NCI-H2196 treated with DMSO at 0.1 percent for 48 hours (cell line): ENCODE measurements around the gene GHRHR.

Experiments used
- DNase-seq: peaks from one replicate; lab custom pipeline; 2025; ENCODE audit not compliant: unreplicated experiment; lab: John Stamatoyannopoulos, UW

GHRHR gene

DNA sequence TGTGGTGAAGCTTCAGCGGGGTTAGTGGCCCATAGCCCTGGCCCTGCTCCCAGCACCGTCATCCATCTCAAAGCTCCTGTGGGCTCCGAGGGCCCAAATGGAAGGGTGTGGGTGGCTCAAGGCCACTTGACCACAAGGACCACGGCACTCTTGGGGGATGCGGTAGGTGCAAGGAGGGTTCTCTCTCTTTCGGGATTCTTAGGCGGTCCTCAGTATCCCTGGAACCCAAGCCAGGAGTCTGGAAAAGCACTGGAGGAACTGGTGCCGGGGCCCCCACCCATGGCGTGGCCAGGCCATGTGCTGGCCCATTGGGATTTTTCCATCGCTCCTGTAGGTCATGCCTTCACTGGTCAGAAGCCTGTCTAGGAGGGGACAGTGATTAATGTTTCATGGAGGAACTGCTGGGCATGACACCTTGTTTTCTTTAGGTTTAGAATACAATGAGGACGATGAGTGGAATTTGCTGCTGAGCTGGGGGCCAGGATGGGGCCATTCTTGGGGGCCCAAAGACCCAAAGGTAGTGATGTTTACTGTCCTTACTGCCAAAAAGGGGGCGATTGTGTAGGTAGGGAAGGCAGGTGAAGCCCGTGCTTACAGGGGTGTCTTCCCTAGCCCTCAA, 35.4 kb upstream of the GHRHR start:
- no peak for DNase-seq

GRCh38 chr7:30929686-30930085, 34.1 kb upstream of the GHRHR start:
- DNase-seq: no peak

DNA sequence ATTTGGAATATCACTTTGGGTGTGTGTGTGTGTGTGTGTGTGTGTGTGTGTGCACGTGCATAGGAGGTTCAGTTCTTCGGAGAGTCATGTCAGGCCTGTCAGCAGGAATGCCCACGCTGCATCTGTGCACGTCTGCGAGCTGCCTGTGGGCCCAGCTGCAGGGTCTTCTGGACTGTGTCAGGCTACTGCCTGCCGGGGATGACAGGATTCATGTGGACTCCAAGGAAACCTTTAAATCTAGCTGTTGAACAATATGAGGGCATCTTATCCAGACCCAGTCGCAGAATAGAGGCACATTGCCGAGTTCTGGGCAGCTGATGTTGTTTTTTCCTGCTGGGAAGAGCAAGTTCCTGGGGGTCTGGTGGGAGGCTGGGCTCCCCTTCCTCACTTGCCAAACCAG, 33.1 kb upstream of the GHRHR start:
- no peak for DNase-seq

DNA sequence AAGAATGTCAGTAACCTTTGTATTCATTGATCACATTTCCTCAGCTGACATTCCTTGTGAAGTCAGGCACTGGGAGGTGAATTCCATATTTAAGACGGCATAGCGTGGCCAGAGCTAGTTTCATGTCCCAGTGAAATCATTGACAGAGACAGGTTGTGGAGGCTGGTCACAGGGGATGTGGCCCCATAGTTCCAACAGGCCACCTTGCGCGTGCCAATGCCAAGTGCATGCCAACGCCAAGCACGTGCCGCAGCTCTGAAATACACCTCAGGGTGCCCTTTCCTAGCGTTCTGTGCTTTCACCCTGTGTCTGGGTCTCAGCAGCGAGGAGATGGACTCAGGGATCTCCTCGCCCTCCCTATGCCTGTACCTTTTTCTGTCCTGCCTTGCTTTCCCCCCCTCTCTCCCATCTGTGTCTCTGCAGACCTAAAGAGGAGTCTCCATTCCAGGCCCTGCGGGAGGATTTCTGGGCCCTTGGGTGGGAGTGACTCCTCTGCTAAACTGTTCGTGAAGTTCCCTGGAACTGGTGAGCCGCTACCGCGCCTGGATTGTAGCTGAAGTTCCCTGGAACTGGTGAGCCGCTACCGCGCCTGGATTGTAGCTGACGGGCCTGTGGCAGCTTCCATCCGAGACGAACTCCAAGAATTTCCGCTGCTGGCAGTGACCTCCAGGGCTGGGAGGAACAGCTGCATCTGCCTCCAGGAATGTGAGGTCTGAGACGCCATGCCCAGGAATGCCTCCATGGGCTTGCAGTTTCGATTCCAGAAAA, 32.4 kb upstream of the GHRHR start:
- no peak for DNase-seq

- no peak for DNase-seq
Observed at GRCh38 chr7:30931929-30932540, 31.7 kb upstream of the GHRHR start.

- DNase-seq: no peak
Observed at GRCh38 chr7:30932562-30932961, 31.2 kb upstream of the GHRHR start.

GRCh38 chr7:30933124-30933974, 30.4 kb upstream of the GHRHR start:
- DNase-seq: no peak

GRCh38 chr7:30934225-30934624, 29.5 kb upstream of the GHRHR start:
- no peak for DNase-seq

- DNase-seq: no peak
Observed at GRCh38 chr7:30934732-30935568, 28.8 kb upstream of the GHRHR start.

- no peak for DNase-seq
Observed at GRCh38 chr7:30935569-30935877, 28.2 kb upstream of the GHRHR start.

DNA sequence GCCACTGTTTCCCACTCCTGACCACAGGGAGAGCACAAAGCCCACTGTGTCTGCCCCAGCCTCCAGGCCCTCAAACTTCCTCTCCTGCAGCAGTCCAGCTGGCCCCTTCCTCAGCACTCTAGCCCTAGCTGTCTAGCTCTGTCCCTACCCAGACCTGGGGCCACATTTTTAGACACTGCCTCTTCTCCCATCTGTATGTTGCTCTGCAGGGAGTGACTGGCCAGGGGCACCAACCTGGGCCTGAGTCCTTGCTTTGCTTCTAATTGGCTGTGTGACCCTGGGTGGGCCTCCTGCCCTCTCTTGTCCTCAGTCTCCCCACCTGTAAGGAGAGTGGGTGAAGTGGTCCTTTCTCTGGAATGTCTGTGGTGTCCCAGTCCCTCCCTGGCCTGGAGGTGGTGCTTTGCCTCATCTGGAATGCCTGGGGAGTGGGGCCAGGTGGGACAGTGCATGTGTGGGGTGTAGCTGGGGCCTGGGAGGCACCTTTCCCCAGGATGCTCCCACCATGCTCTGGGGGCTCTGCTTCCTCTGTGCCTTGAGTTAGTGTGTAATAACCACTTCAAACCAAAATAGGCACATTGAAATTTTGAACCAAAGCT, 27.0 kb upstream of the GHRHR start:
- DNase-seq: no peak

- DNase-seq: no peak
Observed at GRCh38 chr7:30937416-30937815, 26.3 kb upstream of the GHRHR start.

- peak; percentile 59 for DNase-seq
Observed at GRCh38 chr7:30938435-30939316, 25.1 kb upstream of the GHRHR start.

DNA sequence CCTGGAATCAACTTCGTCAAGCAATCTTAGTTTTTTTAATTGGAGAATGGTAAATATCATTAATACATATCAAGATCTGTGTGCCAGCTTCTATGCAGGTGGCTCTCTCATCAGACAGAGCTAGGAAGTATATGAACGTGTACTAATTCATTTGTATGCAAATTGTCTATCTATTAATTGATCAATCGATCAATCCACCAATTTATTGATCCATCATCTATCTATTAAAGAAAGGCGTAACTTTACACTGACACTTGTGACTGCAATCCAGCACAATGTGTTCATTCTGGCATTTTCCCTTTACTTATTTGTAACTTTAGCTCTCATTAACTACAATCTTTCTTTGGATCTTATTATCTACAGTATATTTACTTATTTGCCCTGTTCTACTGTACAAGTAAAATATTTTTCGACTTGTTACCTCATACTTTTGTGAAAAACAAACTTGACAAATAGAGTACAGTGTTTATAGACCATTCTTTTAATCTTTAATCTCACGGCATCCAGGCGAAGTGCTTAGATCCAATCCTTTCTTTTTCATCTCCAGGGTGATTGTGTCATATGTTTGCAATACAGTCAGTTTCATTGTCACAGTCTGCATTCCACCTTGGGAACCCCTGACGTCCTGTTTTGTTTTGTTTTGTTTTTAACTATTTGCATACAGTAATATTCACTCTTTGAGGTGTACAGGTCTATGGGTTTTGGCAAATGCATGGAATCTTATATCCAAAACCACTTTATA, 22.0 kb upstream of the GHRHR start:
- DNase-seq: no peak

- DNase-seq: no peak
Observed at GRCh38 chr7:30950197-30950596, 13.6 kb upstream of the GHRHR start.

DNA sequence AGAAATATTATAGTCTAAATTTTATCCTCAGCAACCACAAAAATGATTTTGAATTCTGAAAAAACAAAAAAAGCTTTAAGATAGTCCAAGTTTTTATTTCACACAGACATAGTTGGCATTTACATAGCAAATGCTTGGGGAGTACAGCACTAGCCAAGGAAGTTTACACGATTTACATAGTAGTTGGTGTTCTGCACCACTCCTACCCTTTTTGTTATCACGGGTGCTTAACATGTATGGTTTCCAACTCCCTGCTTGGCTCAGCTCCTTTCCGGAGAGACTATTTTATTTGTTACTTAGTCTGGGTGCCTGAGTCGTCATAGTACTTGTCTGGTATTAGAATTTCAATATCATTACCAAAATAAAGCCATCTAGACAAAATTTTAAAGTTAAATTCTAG, 8.8 kb upstream of the GHRHR start:
- DNase-seq: no peak

GRCh38 chr7:30956704-30957103, 7.0 kb upstream of the GHRHR start:
- DNase-seq: no peak

DNA sequence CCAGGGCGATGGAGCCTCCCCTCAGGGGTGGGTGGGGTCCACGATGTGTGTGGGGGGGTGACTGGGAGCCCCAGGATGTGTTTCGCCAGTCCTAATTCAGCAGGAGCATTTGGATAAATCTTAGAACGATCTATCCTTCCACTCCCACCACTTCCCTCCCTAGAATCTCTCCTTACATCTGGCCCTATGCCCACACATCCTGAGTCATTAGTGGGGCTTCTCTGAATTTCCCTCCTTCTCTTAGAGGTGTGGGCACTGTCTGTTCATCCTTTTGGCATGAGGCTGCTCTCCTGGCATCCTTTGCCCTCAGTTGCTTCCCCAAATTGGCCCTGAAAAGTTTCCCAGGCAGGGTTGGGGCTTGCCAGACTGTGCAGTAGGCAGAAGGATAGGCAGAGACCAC, 1.6 kb downstream of the GHRHR start:
- no peak for DNase-seq

- DNase-seq: no peak
Observed at GRCh38 chr7:30965883-30966282, 2.1 kb downstream of the GHRHR start.
